Adrenal gland (tissue), 5 donors: ENCODE measurements around the gene NPAS3.

Experiments used
- POLR2A ChIP-seq, 2 donors: fragments of 450-650 bp; IDR thresholded peaks; one replicate each; pipeline ENCODE4 v1.6.1; 2017; ENCODE audit warnings: antibody characterized with exemption in 2 of 2, mild to moderate bottlenecking in 2 of 2, moderate library complexity in 1 of 2
- TF ChIP-seq, protein P1 (sequence below), 6 experiments: fragments of 450-650 bp in 4 of 6; fragments of 200-600 bp in 2 of 6; sonication (generic) in 1 of 6; IDR thresholded peaks; 1 replicate in 5 of 6; 2 replicates in 1 of 6; pipeline versions ENCODE4 v1.5.1 to v1.8.0; 2016 to 2021; ENCODE audit warnings: antibody characterized with exemption in 6 of 6, mild to moderate bottlenecking in 2 of 6, moderate library complexity in 1 of 6
- donor health status: DM: no; HTN: no; CAD: no.

DNA sequence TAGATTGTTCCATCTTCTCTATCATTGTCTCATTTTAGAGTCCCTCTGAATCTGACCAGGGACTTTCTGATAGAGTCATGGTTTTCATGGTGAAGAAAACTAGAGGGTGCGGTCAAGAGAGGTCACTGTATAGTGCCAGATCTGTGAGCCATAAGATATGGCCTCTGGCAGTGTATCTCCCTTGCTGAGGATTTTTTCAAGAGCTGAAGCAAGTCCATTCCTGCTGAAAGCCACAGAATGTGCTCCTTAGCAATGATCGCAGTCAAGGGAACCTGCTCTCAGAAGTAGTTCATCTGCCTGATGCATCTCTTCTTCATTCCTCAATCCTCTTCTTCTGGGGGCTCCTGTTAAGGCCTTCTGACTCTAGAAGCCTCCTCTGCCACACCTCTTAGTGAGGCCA is 607.0 kb downstream of the NPAS3 start:
- TF ChIP-seq, protein P1, sequence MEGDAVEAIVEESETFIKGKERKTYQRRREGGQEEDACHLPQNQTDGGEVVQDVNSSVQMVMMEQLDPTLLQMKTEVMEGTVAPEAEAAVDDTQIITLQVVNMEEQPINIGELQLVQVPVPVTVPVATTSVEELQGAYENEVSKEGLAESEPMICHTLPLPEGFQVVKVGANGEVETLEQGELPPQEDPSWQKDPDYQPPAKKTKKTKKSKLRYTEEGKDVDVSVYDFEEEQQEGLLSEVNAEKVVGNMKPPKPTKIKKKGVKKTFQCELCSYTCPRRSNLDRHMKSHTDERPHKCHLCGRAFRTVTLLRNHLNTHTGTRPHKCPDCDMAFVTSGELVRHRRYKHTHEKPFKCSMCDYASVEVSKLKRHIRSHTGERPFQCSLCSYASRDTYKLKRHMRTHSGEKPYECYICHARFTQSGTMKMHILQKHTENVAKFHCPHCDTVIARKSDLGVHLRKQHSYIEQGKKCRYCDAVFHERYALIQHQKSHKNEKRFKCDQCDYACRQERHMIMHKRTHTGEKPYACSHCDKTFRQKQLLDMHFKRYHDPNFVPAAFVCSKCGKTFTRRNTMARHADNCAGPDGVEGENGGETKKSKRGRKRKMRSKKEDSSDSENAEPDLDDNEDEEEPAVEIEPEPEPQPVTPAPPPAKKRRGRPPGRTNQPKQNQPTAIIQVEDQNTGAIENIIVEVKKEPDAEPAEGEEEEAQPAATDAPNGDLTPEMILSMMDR (IDR thresholded peaks at IDR 0.05): no peak
- TF ChIP-seq POLR2A (IDR thresholded peaks at IDR 0.05): no peak
